GM12878 (cell line): ENCODE data around the gene LDHAL6A. TPM values are rescaled to one million over a fixed set of nuclear protein-coding genes. Genes with fewer than 3 reads are reported as not detected.

Experiments
- ATAC-seq: fragments of 200-7000 bp; cut with Tn5 transposase; 3 replicates; pipeline ENCODE4 v1.9.1; 2020; ENCODE audit warnings: mild to moderate bottlenecking, moderate library complexity
- BruUV-seq: library from RNA; stranded (reverse); fragments of 400-500 nt; replicated peaks from 2 replicates; lab custom pipeline; 2021; lab: Mats Ljungman, UMichigan
- CTCF ChIA-PET: fragments of 300-600 bp; sonication (Branson Sonifier 250); formaldehyde crosslinking; extraction: SDS; loops from one replicate; lab custom pipeline; 2021; ENCODE audit warnings: inconsistent platforms; lab: Yijun Ruan, JAX
- POLR2A ChIA-PET: fragments of 350-600 bp; formaldehyde crosslinking; extraction: SDS; loops from one replicate; lab custom pipeline; 2021; ENCODE audit warnings: inconsistent platforms; lab: Charles Lee
- RAD21 ChIA-PET: fragments of 300-600 bp; sonication (Branson Sonifier 250); formaldehyde crosslinking; loops from one replicate; lab custom pipeline; 2023; ENCODE audit warnings: antibody characterized with exemption; ENCODE audit not compliant: unreplicated experiment; lab: Charles Lee
- SMC1A ChIA-PET: fragments of 300-600 bp; sonication (Branson Sonifier 250); formaldehyde crosslinking; loops from one replicate; lab custom pipeline; 2023; ENCODE audit not compliant: unreplicated experiment, uncharacterized antibody; lab: Charles Lee
- DNase-seq: peaks from one replicate; pipeline ENCODE4 v3.0.0-alpha.2; 2011; ENCODE audit warnings: low read depth, low spot score
- FAIRE-seq: peaks from 3 replicates; lab custom pipeline; 2011; peaks lifted over from hg19 to GRCh38; lab: Jason Lieb, UNC
- H2AFZ ChIP-seq: 2 replicates; pipeline ENCODE4 v1.6.0; 2011; ENCODE audit warnings: low read depth, low read length, control low read depth; ENCODE audit not compliant: control insufficient read depth
- H3K27ac ChIP-seq: 2 replicates; pipeline ENCODE4 v1.5.1; 2011; ENCODE audit warnings: control low read depth; ENCODE audit not compliant: control insufficient read depth, insufficient read depth
- H3K27me3 ChIP-seq, 2 experiments: replicated peaks in 1 of 2; 2 replicates each; pipeline versions ENCODE4 v1.6.0 to v1.6.1; 2011; ENCODE audit warnings: low read length in 1 of 2; ENCODE audit not compliant: control insufficient read depth in 2 of 2, insufficient read depth in 2 of 2
- H3K36me3 ChIP-seq, 2 experiments: 2 replicates each; pipeline ENCODE4 v1.5.1; 2011; ENCODE audit warnings: low read length in 1 of 2; ENCODE audit not compliant: control insufficient read depth in 2 of 2, insufficient read depth in 2 of 2
- H3K4me1 ChIP-seq: 2 replicates; pipeline ENCODE4 v1.6.1; 2011; ENCODE audit warnings: mild to moderate bottlenecking, low read length, moderate library complexity, mixed read lengths; ENCODE audit not compliant: control insufficient read depth, insufficient read depth
- H3K4me2 ChIP-seq: 2 replicates; pipeline ENCODE4 v1.6.0; 2011; ENCODE audit warnings: control low read depth; ENCODE audit not compliant: control insufficient read depth, insufficient read depth
- H3K4me3 ChIP-seq: fragments of 200-600 bp; sonication (generic); 2 replicates; pipeline ENCODE4 v1.5.1; 2016
- H3K79me2 ChIP-seq: 2 replicates; pipeline ENCODE4 v1.6.0; 2011; ENCODE audit warnings: low read length; ENCODE audit not compliant: control insufficient read depth, insufficient read depth
- H3K9ac ChIP-seq: 2 replicates; pipeline ENCODE4 v1.8.0; 2011; ENCODE audit warnings: low read length, control low read depth, mixed read lengths; ENCODE audit not compliant: control insufficient read depth, insufficient read depth
- H3K9me3 ChIP-seq: replicated peaks from 3 replicates; pipeline ENCODE4 v1.5.1; 2011; ENCODE audit warnings: mild to moderate bottlenecking, low read length; ENCODE audit not compliant: control insufficient read depth, insufficient read depth
- H4K20me1 ChIP-seq: 2 replicates; pipeline ENCODE4 v1.6.0; 2011; ENCODE audit not compliant: control insufficient read depth, insufficient read depth
- NFXL1 ChIP-seq: fragments of 450-650 bp; IDR thresholded peaks from 2 replicates; pipeline ENCODE4 v1.6.1; 2017; ENCODE audit warnings: antibody characterized with exemption, mild to moderate bottlenecking, borderline replicate concordance
- WGBS: methylation state at CpG from one replicate; pipeline ENCODE4 v1.1.6; 2016; ENCODE audit warnings: low lambda C conversion rate; ENCODE audit not compliant: insufficient replicate concordance, insufficient coverage; ENCODE audit errors: missing lambda C conversion rate; 5-methylcytosine and 5-hydroxymethylcytosine counted together
- in situ Hi-C: fragments of 300-500 bp; cut with MboI; formaldehyde crosslinking; loops from 9 replicates; pipeline ENCODE4 v1.14.3; 2018; ENCODE audit warnings: mixed read lengths
- intact Hi-C: fragments of 100-400 bp; cut with micrococcal nuclease; formaldehyde crosslinking; loops from one replicate; pipeline ENCODE4 v1.14.2; 2022; ENCODE audit not compliant: unreplicated experiment
- polyA plus RNA-seq, 11 experiments: library from polyadenylated mRNA; depleted of rRNA in 4 of 11; unstranded in 6 of 11; stranded (reverse) in 5 of 11; fragments of >200 nt; fragmentation: Nextera tagmentation in 4 of 11; fragmentation: Illumina TruSeq in 1 of 11; extraction: Ambion mirVana in 4 of 11; extraction: Trizol in 1 of 11; gene quantifications; 1 replicate in 1 of 11; 2 replicates in 10 of 11; pipeline versions ENCODE4 v1.2.1 to v1.2.3, GENCODE V29; 2011 to 2016; ENCODE audit warnings: inconsistent platforms in 2 of 11, missing spikeins in 2 of 11, low read depth in 1 of 11
- total RNA-seq, 4 experiments: library from RNA; depleted of rRNA in 3 of 4; stranded (reverse); fragments of >200 nt in 3 of 4; fragmentation: Illumina TruSeq in 1 of 4; extraction: Trizol in 1 of 4; gene quantifications; 2 replicates each; pipeline versions ENCODE4 v1.2.1 to v1.2.3, GENCODE V29; 2013 to 2021
- TF ChIP-seq, protein P1 (sequence below): fragments of 450-650 bp; IDR thresholded peaks from 2 replicates; pipeline ENCODE4 v1.6.1; 2016; ENCODE audit warnings: mild to moderate bottlenecking

Gene LDHAL6A
- total and polyA plus RNA-seq, 10 of the 15 experiments (the other 5 are each of a cell fraction or from before 2014, with no cell fraction given): 0.03 to 0.11 (median 0.09) TPM; not detected in 7

DNA sequence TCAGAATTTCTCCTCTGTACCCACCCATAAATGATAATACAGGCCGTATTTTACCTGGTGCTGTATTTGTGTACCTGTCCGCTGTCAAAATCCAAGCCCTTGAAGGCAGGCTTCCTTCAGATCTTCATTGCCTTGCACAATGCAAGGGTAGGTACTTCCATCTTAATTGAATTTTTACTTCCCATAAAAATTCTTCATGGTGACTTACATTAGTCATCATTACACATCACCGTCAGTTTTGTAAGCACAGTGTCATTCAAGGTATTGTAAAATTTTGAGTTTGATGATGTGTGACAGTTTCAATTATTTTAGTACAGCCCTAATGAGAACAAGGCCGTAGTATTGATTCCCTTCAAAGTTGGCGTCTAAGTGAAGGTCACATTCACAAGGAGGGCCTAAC is 71.9 kb downstream of the LDHAL6A start:
- Histone ChIP-seq H3K36me3 (peaks cover 0 to 3% of the 10 kb centered on the region in 2 experiments; a peak in 2 of 4 replicates), H3K79me2 (peaks cover 39% of the 10 kb centered on the region), H3K4me1 (no peaks in the 10 kb centered on the region; the same call in 1 of the 2 replicates), H3K27ac (peak overlapping the region; percentile 91), H3K9ac (peak overlapping the region; percentile 82), H3K9me3 (no peaks in the 10 kb centered on the region), H4K20me1 (no peaks in the 10 kb centered on the region), H3K27me3 (no peaks in the 10 kb centered on the region), H2AFZ (peak overlapping the region; percentile 91; the same call in 1 of the 2 replicates), H3K4me2 (peak overlapping the region; percentile 68), H3K4me3 (peak overlapping the region; percentile 95)
- no peak for ATAC-seq
- 35% methylated on average over 5 of the region's 5 CpGs for WGBS
- ChIA-PET POLR2A (interaction anchor here (0.9 to 2.2 kb wide), 12 partner anchors 12 to 284 kb away, joined by 3 to 13 read pairs (median 4); partner anchors contain the start of genes HPS5, LDHA, SPTY2D1 and UEVLD), CTCF (interaction anchor here (0.7 to 5.6 kb wide), 10 partner anchors 10 to 320 kb away, joined by 3 to 30 read pairs (median 3); no protein-coding TSS in a partner anchor)
- in situ Hi-C loops: no loop called here
- TF ChIP-seq NFXL1: no peak
- TF ChIP-seq, protein P1, sequence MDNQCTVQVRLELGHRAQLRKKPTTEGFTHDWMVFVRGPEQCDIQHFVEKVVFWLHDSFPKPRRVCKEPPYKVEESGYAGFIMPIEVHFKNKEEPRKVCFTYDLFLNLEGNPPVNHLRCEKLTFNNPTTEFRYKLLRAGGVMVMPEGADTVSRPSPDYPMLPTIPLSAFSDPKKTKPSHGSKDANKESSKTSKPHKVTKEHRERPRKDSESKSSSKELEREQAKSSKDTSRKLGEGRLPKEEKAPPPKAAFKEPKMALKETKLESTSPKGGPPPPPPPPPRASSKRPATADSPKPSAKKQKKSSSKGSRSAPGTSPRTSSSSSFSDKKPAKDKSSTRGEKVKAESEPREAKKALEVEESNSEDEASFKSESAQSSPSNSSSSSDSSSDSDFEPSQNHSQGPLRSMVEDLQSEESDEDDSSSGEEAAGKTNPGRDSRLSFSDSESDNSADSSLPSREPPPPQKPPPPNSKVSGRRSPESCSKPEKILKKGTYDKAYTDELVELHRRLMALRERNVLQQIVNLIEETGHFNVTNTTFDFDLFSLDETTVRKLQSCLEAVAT: 0 out of 2 replicates have a peak, but pooled peaks have one; percentile 41
- TF ChIP-seq, all 136 proteins: peak for 1
- RAD21 ChIA-PET: interaction anchor here (0.7 to 2.0 kb wide), 5 partner anchors 106 to 241 kb away, joined by 3 to 7 read pairs (median 3); partner anchors contain the start of gene HPS5
- DNase-seq (no peak), FAIRE-seq (no peak)
- no TSS peak for BruUV-seq
- SMC1A ChIA-PET: interaction anchor here (0.6 to 2.3 kb wide), 6 partner anchors 101 to 284 kb away, joined by 3 to 14 read pairs (median 5); no protein-coding TSS in a partner anchor
- intact Hi-C loops: loop anchor here (5.0 to 10.0 kb wide), 6 partner anchors 105 to 410 kb away; partner anchors contain the start of genes GTF2H1, HPS5, LDHA and SAA2

Other genes starting within 250 kb of the LDHAL6A start
Only the 7 nearest of the 12 such genes appear.
- 32.6 and 39.6 TPM in 2 replicates for gene HPS5, start 133.7 kb upstream of the LDHAL6A start, total RNA-seq (2014; rRNA removed)
- gene HPS5, start 133.7 kb upstream of the LDHAL6A start, total RNA-seq (2014; rRNA removed; fragmentation: Illumina TruSeq; extraction: Trizol): 32.5 and 34.8 TPM in 2 replicates
- 23.6 and 24.5 TPM in 2 replicates for gene HPS5, start 133.7 kb upstream of the LDHAL6A start, total RNA-seq (2021)
- gene HPS5, start 133.7 kb upstream of the LDHAL6A start, polyA plus RNA-seq (2011; rRNA removed): 23.5 and 27.9 TPM in 2 replicates
- gene HPS5, start 133.7 kb upstream of the LDHAL6A start, polyA plus RNA-seq (2014; fragmentation: Illumina TruSeq; extraction: Trizol): 23.3 and 24.1 TPM in 2 replicates
- gene HPS5, start 133.7 kb upstream of the LDHAL6A start, polyA plus RNA-seq (2014; fragmentation: Nextera tagmentation; extraction: Ambion mirVana): 10 to 100 TPM; 11.9 to 19.9 TPM
- gene HPS5, start 133.7 kb upstream of the LDHAL6A start, polyA plus RNA-seq (2014; rRNA removed): 14.8 and 22.1 TPM in 2 replicates
- gene HPS5, start 133.7 kb upstream of the LDHAL6A start, polyA plus RNA-seq (2016; fragmentation: Nextera tagmentation; extraction: Ambion mirVana): 10 to 100 TPM; 23.6 to 24.3 TPM
- gene GTF2H1, start 133.3 kb upstream of the LDHAL6A start, total RNA-seq (2014; rRNA removed): 48.6 and 59.5 TPM in 2 replicates
- 63.7 and 68.8 TPM in 2 replicates for gene GTF2H1, start 133.3 kb upstream of the LDHAL6A start, total RNA-seq (2014; rRNA removed; fragmentation: Illumina TruSeq; extraction: Trizol)
- gene GTF2H1, start 133.3 kb upstream of the LDHAL6A start, total RNA-seq (2021): 40.2 and 44.6 TPM in 2 replicates
- gene GTF2H1, start 133.3 kb upstream of the LDHAL6A start, polyA plus RNA-seq (2011; rRNA removed): 36.7 and 42.4 TPM in 2 replicates
- gene GTF2H1, start 133.3 kb upstream of the LDHAL6A start, polyA plus RNA-seq (2014; fragmentation: Illumina TruSeq; extraction: Trizol): 61.1 and 61.2 TPM in 2 replicates
- gene GTF2H1, start 133.3 kb upstream of the LDHAL6A start, polyA plus RNA-seq (2014; fragmentation: Nextera tagmentation; extraction: Ambion mirVana): 10 to 100 TPM; 39.2 to 42.9 TPM
- 34.0 and 40.4 TPM in 2 replicates for gene GTF2H1, start 133.3 kb upstream of the LDHAL6A start, polyA plus RNA-seq (2014; rRNA removed)
- 10 to 100 TPM; 65.7 to 65.8 TPM for gene GTF2H1, start 133.3 kb upstream of the LDHAL6A start, polyA plus RNA-seq (2016; fragmentation: Nextera tagmentation; extraction: Ambion mirVana)
- gene LDHA, start 61.3 kb upstream of the LDHAL6A start, total RNA-seq (2014; rRNA removed): 773 and 871 TPM in 2 replicates
- gene LDHA, start 61.3 kb upstream of the LDHAL6A start, total RNA-seq (2014; rRNA removed; fragmentation: Illumina TruSeq; extraction: Trizol): 837 and 848 TPM in 2 replicates
- gene LDHA, start 61.3 kb upstream of the LDHAL6A start, total RNA-seq (2021): 908 and 930 TPM in 2 replicates
- 2,251 and 3,921 TPM in 2 replicates for gene LDHA, start 61.3 kb upstream of the LDHAL6A start, polyA plus RNA-seq (2011; rRNA removed)
- gene LDHA, start 61.3 kb upstream of the LDHAL6A start, polyA plus RNA-seq (2014; fragmentation: Illumina TruSeq; extraction: Trizol): 2,208 and 3,132 TPM in 2 replicates
- 1,000 to 10,000 TPM; 1,116 to 1,393 TPM for gene LDHA, start 61.3 kb upstream of the LDHAL6A start, polyA plus RNA-seq (2014; fragmentation: Nextera tagmentation; extraction: Ambion mirVana)
- 1,219 and 1,341 TPM in 2 replicates for gene LDHA, start 61.3 kb upstream of the LDHAL6A start, polyA plus RNA-seq (2014; rRNA removed)
- gene LDHA, start 61.3 kb upstream of the LDHAL6A start, polyA plus RNA-seq (2016; fragmentation: Nextera tagmentation; extraction: Ambion mirVana): 1,000 to 10,000 TPM; 2,169 to 2,300 TPM
- not detected in 2 replicates for gene LDHC, start 43.5 kb upstream of the LDHAL6A start, total RNA-seq (2014; rRNA removed)
- gene LDHC, start 43.5 kb upstream of the LDHAL6A start, total RNA-seq (2014; rRNA removed; fragmentation: Illumina TruSeq; extraction: Trizol): not detected in 2 replicates
- not detected in 2 replicates for gene LDHC, start 43.5 kb upstream of the LDHAL6A start, total RNA-seq (2021)
- gene LDHC, start 43.5 kb upstream of the LDHAL6A start, polyA plus RNA-seq (2011; rRNA removed): not detected in 2 replicates
- 0.04 TPM in 1 of 2 replicates, not detected in the other for gene LDHC, start 43.5 kb upstream of the LDHAL6A start, polyA plus RNA-seq (2014; fragmentation: Illumina TruSeq; extraction: Trizol)
- under 1 TPM in 1 of 2 experiments, not detected in 1; 0.16 TPM for gene LDHC, start 43.5 kb upstream of the LDHAL6A start, polyA plus RNA-seq (2014; fragmentation: Nextera tagmentation; extraction: Ambion mirVana)
- gene LDHC, start 43.5 kb upstream of the LDHAL6A start, polyA plus RNA-seq (2014; rRNA removed): not detected in 2 replicates
- gene LDHC, start 43.5 kb upstream of the LDHAL6A start, polyA plus RNA-seq (2016; fragmentation: Nextera tagmentation; extraction: Ambion mirVana): not detected
- gene TSG101, start 71.1 kb downstream of the LDHAL6A start, total RNA-seq (2014; rRNA removed): 89.7 and 93.1 TPM in 2 replicates
- gene TSG101, start 71.1 kb downstream of the LDHAL6A start, total RNA-seq (2014; rRNA removed; fragmentation: Illumina TruSeq; extraction: Trizol): 71.5 and 74.2 TPM in 2 replicates
- 38.8 and 42.3 TPM in 2 replicates for gene TSG101, start 71.1 kb downstream of the LDHAL6A start, total RNA-seq (2021)
- 98.7 and 123 TPM in 2 replicates for gene TSG101, start 71.1 kb downstream of the LDHAL6A start, polyA plus RNA-seq (2011; rRNA removed)
- gene TSG101, start 71.1 kb downstream of the LDHAL6A start, polyA plus RNA-seq (2014; fragmentation: Illumina TruSeq; extraction: Trizol): 142 and 147 TPM in 2 replicates
- gene TSG101, start 71.1 kb downstream of the LDHAL6A start, polyA plus RNA-seq (2014; fragmentation: Nextera tagmentation; extraction: Ambion mirVana): 10 to 100 TPM; 22.3 to 37.6 TPM
- gene TSG101, start 71.1 kb downstream of the LDHAL6A start, polyA plus RNA-seq (2014; rRNA removed): 63.5 and 80.0 TPM in 2 replicates
- 100 to 1,000 TPM in 1 of 2 experiments, 10 to 100 TPM in 1; 98.3 to 102 TPM for gene TSG101, start 71.1 kb downstream of the LDHAL6A start, polyA plus RNA-seq (2016; fragmentation: Nextera tagmentation; extraction: Ambion mirVana)
- gene UEVLD, start 132.9 kb downstream of the LDHAL6A start, total RNA-seq (2014; rRNA removed): 13.5 and 14.7 TPM in 2 replicates
- gene UEVLD, start 132.9 kb downstream of the LDHAL6A start, total RNA-seq (2014; rRNA removed; fragmentation: Illumina TruSeq; extraction: Trizol): 14.4 and 14.7 TPM in 2 replicates
- gene UEVLD, start 132.9 kb downstream of the LDHAL6A start, total RNA-seq (2021): 10.2 and 12.0 TPM in 2 replicates
- gene UEVLD, start 132.9 kb downstream of the LDHAL6A start, polyA plus RNA-seq (2011; rRNA removed): 16.3 and 23.8 TPM in 2 replicates
- 14.1 and 16.1 TPM in 2 replicates for gene UEVLD, start 132.9 kb downstream of the LDHAL6A start, polyA plus RNA-seq (2014; fragmentation: Illumina TruSeq; extraction: Trizol)
- 1 to 10 TPM; 6.5 to 9.6 TPM for gene UEVLD, start 132.9 kb downstream of the LDHAL6A start, polyA plus RNA-seq (2014; fragmentation: Nextera tagmentation; extraction: Ambion mirVana)
- 8.0 and 10.6 TPM in 2 replicates for gene UEVLD, start 132.9 kb downstream of the LDHAL6A start, polyA plus RNA-seq (2014; rRNA removed)
- 10 to 100 TPM; 13.3 to 13.8 TPM for gene UEVLD, start 132.9 kb downstream of the LDHAL6A start, polyA plus RNA-seq (2016; fragmentation: Nextera tagmentation; extraction: Ambion mirVana)
- gene MISFA, start 143.9 kb downstream of the LDHAL6A start, total RNA-seq (2014; rRNA removed): 1.0 and 3.3 TPM in 2 replicates
- 2.9 and 3.9 TPM in 2 replicates for gene MISFA, start 143.9 kb downstream of the LDHAL6A start, total RNA-seq (2014; rRNA removed; fragmentation: Illumina TruSeq; extraction: Trizol)
- 3.8 and 4.6 TPM in 2 replicates for gene MISFA, start 143.9 kb downstream of the LDHAL6A start, total RNA-seq (2021)
- 1.3 and 3.7 TPM in 2 replicates for gene MISFA, start 143.9 kb downstream of the LDHAL6A start, polyA plus RNA-seq (2011; rRNA removed)
- 0.88 TPM in 1 of 2 replicates, not detected in the other for gene MISFA, start 143.9 kb downstream of the LDHAL6A start, polyA plus RNA-seq (2014; fragmentation: Illumina TruSeq; extraction: Trizol)
- gene MISFA, start 143.9 kb downstream of the LDHAL6A start, polyA plus RNA-seq (2014; fragmentation: Nextera tagmentation; extraction: Ambion mirVana): 1 to 10 TPM; 2.1 to 2.8 TPM
- 2.5 TPM in 1 of 2 replicates, not detected in the other for gene MISFA, start 143.9 kb downstream of the LDHAL6A start, polyA plus RNA-seq (2014; rRNA removed)
- 1 to 10 TPM; 2.3 TPM for gene MISFA, start 143.9 kb downstream of the LDHAL6A start, polyA plus RNA-seq (2016; fragmentation: Nextera tagmentation; extraction: Ambion mirVana)